Endodermal cell (in vitro differentiated cells): ENCODE results near the gene MALRD1. TPM values are rescaled to one million over a fixed set of nuclear protein-coding genes. Genes with fewer than 3 reads are reported as not detected.

Source experiments
- DNase-seq: peaks from one replicate; pipeline ENCODE4 v3.0.0-alpha.2; 2017
- H3K27ac ChIP-seq: 2 replicates; pipeline ENCODE4 v1.5.1; 2013; ENCODE audit warnings: mild to moderate bottlenecking, low read depth, low read length, moderate library complexity
- H3K27me3 ChIP-seq: 2 replicates; pipeline ENCODE4 v1.6.1; 2013; ENCODE audit warnings: mild to moderate bottlenecking, low read length, moderate library complexity; ENCODE audit not compliant: insufficient read depth, control insufficient read depth, poor library complexity, severe bottlenecking
- H3K36me3 ChIP-seq: 2 replicates; pipeline ENCODE4 v1.7.0; 2013; ENCODE audit warnings: mild to moderate bottlenecking, low read length, moderate library complexity; ENCODE audit not compliant: control insufficient read depth, insufficient read depth
- H3K4me1 ChIP-seq: one replicate; pipeline ENCODE4 v1.7.0; 2013; ENCODE audit warnings: low read length; ENCODE audit not compliant: control insufficient read depth, insufficient read depth
- H3K4me3 ChIP-seq: 2 replicates; pipeline ENCODE4 v1.5.1; 2013; ENCODE audit warnings: mild to moderate bottlenecking, low read length, moderate library complexity
- H3K9ac ChIP-seq: 2 replicates; pipeline ENCODE4 v1.6.1; 2013; ENCODE audit warnings: mild to moderate bottlenecking, low read length, moderate library complexity; ENCODE audit not compliant: poor library complexity, severe bottlenecking; ENCODE audit errors: extremely low read depth
- H3K9me3 ChIP-seq: 2 replicates; pipeline ENCODE4 v1.6.1; 2013; ENCODE audit warnings: mild to moderate bottlenecking, low read length, moderate library complexity; ENCODE audit not compliant: control insufficient read depth
- H3K27ac Mint-ChIP-seq: 2 replicates; pipeline ENCODE4 v1.8.0; 2020; ENCODE audit warnings: mixed read lengths
- H3K27me3 Mint-ChIP-seq: 2 replicates; pipeline ENCODE4 v1.8.0; 2021; ENCODE audit warnings: mild to moderate bottlenecking, mixed read lengths; ENCODE audit not compliant: insufficient read depth
- H3K36me3 Mint-ChIP-seq: 2 replicates; pipeline ENCODE4 v1.8.0; 2020; ENCODE audit warnings: low read depth, mixed read lengths
- H3K4me1 Mint-ChIP-seq: 2 replicates; pipeline ENCODE4 v1.8.0; 2020; ENCODE audit warnings: mixed read lengths
- H3K4me3 Mint-ChIP-seq: 2 replicates; pipeline ENCODE4 v1.8.0; 2020; ENCODE audit warnings: mild to moderate bottlenecking, moderate library complexity, mixed read lengths
- H3K9me3 Mint-ChIP-seq: 2 replicates; pipeline ENCODE4 v1.8.0; 2020; ENCODE audit warnings: mild to moderate bottlenecking, mixed read lengths
- WGBS, 2 experiments: methylation state at CpG; one replicate each; pipeline versions ENCODE4 v1.1.5 to v1.1.7; 2013; ENCODE audit warnings: missing lambda C conversion rate in 2 of 2, mixed read lengths in 1 of 2; ENCODE audit not compliant: insufficient coverage in 1 of 2, insufficient read length in 1 of 2; 5-methylcytosine and 5-hydroxymethylcytosine counted together
- total RNA-seq, 2 donors: library from RNA; stranded (reverse); fragmentation: NEBNext Ultra II Directional in 1 of 2; extraction: Animal tissue kit (Norgen Biotek cat#: 25700) in 1 of 2; gene quantifications; 2 replicates in 1 of 2; 3 replicates in 1 of 2; pipeline ENCODE4 v1.2.1, GENCODE V29; 2021
- TF ChIP-seq, protein P1 (sequence below): fragments of 200-600 bp; sonication (generic); conservative IDR thresholded peaks from 2 replicates; pipeline ENCODE4 v1.5.0; 2021; ENCODE audit warnings: antibody characterized with exemption, mild to moderate bottlenecking

Gene MALRD1
- total RNA-seq, 2 donors from 2014 or later: 0.64 to 1.5 TPM

DNA sequence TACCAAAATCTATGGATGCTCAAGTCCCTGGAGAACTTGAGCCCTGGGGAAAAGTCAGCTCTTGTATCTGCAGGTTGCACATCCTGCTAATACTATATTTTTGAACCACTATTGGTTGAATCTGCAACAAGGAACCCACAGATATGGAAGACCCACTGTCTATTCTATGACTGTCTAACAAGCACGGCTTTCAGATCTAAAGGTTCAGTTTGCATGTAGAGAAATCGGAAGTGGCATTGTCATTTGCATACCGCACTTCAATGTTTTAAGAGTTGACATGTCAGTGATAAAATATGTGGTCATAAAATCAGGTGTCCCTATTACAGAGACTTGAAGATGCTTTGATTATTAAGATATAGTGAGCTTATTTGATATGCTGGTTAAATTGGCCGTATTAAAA, 95.6 kb downstream of the MALRD1 start:
- TF ChIP-seq, protein P1, sequence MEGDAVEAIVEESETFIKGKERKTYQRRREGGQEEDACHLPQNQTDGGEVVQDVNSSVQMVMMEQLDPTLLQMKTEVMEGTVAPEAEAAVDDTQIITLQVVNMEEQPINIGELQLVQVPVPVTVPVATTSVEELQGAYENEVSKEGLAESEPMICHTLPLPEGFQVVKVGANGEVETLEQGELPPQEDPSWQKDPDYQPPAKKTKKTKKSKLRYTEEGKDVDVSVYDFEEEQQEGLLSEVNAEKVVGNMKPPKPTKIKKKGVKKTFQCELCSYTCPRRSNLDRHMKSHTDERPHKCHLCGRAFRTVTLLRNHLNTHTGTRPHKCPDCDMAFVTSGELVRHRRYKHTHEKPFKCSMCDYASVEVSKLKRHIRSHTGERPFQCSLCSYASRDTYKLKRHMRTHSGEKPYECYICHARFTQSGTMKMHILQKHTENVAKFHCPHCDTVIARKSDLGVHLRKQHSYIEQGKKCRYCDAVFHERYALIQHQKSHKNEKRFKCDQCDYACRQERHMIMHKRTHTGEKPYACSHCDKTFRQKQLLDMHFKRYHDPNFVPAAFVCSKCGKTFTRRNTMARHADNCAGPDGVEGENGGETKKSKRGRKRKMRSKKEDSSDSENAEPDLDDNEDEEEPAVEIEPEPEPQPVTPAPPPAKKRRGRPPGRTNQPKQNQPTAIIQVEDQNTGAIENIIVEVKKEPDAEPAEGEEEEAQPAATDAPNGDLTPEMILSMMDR: no peak
- no peak overlapping the region for H3K9ac ChIP-seq
- Mint-ChIP-seq H3K4me3 (no peak overlapping the region), H3K9me3 (no peaks in the 10 kb centered on the region), H3K36me3 (no peaks in the 10 kb centered on the region), H3K4me1 (no peaks in the 10 kb centered on the region), H3K27ac (no peak overlapping the region), H3K27me3 (no peaks in the 10 kb centered on the region)
- H3K4me3 ChIP-seq: no peak overlapping the region
- no peaks in the 10 kb centered on the region for H3K9me3 ChIP-seq
- no peaks in the 10 kb centered on the region for H3K36me3 ChIP-seq
- DNase-seq: no peak
- WGBS, 2 experiments: 88 to 100% methylated on average over 4 of the region's 4 CpGs
- no peaks in the 10 kb centered on the region for H3K27me3 ChIP-seq
- H3K4me1 ChIP-seq: no peaks in the 10 kb centered on the region
- H3K27ac ChIP-seq: no peak overlapping the region

DNA sequence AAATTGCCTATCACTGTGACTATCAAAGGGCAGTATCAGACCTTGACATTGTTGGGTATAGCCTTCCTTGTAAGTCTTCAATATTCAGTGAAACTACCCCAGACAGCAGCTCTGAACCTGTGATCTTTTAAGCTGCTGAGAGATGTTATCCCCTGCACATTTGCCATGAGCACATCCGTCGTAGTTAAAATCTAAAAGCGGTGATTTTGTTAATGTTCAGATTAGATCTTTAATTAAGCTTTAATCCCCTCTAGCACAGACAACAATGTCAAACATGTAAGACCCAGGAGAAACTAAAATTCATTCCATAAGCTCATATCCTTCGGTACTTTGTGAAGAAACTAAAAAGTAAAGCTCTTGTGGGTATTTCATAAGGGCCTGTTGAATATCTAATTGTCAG, 105.8 kb downstream of the MALRD1 start:
- H3K9me3 ChIP-seq: no peaks in the 10 kb centered on the region
- H3K36me3 Mint-ChIP-seq: no peaks in the 10 kb centered on the region
- 79 to 100% methylated on average over 3 to 4 of the region's 4 CpGs for WGBS, 2 experiments
- no peaks in the 10 kb centered on the region for H3K4me1 Mint-ChIP-seq
- H3K27me3 Mint-ChIP-seq: no peaks in the 10 kb centered on the region
- no peak overlapping the region for H3K4me3 ChIP-seq
- no peak overlapping the region for H3K9ac ChIP-seq
- H3K27me3 ChIP-seq: no peaks in the 10 kb centered on the region
- TF ChIP-seq, protein P1: no peak
- H3K27ac ChIP-seq: no peak overlapping the region
- no peak overlapping the region for H3K4me3 Mint-ChIP-seq
- H3K4me1 ChIP-seq: no peaks in the 10 kb centered on the region
- no peak for DNase-seq
- no peaks in the 10 kb centered on the region for H3K36me3 ChIP-seq
- H3K9me3 Mint-ChIP-seq: no peaks in the 10 kb centered on the region
- no peak overlapping the region for H3K27ac Mint-ChIP-seq

DNA sequence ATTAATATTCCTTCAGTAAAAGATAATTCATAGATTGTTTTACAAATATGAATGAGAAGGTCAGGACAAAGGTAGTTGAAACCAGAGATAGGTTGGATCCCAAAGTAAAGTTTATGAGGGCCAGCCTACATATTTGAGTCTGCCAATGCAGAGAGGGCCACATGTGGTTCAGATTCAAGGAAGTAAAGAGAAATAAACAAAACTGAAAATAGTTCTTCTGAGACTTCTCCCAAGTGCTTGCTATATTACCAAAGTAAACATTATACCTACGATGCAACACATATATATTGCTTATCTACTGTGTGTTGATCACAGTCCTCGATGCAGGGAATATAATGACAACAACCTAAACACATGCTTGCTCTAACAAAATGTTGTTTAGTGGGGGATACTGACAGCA, 109.8 kb downstream of the MALRD1 start:
- WGBS, 2 experiments: 98 to 100% methylated on average over 1 to 2 of the region's 2 CpGs
- no peaks in the 10 kb centered on the region for H3K27me3 Mint-ChIP-seq
- H3K27ac ChIP-seq: no peak overlapping the region
- no peaks in the 10 kb centered on the region for H3K9me3 ChIP-seq
- no peaks in the 10 kb centered on the region for H3K36me3 ChIP-seq
- no peaks in the 10 kb centered on the region for H3K27me3 ChIP-seq
- H3K4me1 ChIP-seq: no peaks in the 10 kb centered on the region
- no peaks in the 10 kb centered on the region for H3K4me1 Mint-ChIP-seq
- H3K4me3 Mint-ChIP-seq: no peak overlapping the region
- H3K36me3 Mint-ChIP-seq: no peaks in the 10 kb centered on the region
- DNase-seq: no peak
- H3K9me3 Mint-ChIP-seq: no peaks in the 10 kb centered on the region
- no peak overlapping the region for H3K9ac ChIP-seq
- TF ChIP-seq, protein P1: no peak
- no peak overlapping the region for H3K27ac Mint-ChIP-seq
- H3K4me3 ChIP-seq: no peak overlapping the region
